GM18909 (cell line): ENCODE results near the gene ATP5F1A.
A peak's percentile ranks its signal among the peaks of the same experiment; 100 is the strongest.

ENCODE experiments used
- ATAC-seq: cut with Tn5 transposase; IDR thresholded peaks from one replicate; pipeline ENCODE4 v1.9.1; 2021; ENCODE audit warnings: mild to moderate bottlenecking; ENCODE audit not compliant: unreplicated experiment, poor library complexity

The ATP5F1A gene

DNA sequence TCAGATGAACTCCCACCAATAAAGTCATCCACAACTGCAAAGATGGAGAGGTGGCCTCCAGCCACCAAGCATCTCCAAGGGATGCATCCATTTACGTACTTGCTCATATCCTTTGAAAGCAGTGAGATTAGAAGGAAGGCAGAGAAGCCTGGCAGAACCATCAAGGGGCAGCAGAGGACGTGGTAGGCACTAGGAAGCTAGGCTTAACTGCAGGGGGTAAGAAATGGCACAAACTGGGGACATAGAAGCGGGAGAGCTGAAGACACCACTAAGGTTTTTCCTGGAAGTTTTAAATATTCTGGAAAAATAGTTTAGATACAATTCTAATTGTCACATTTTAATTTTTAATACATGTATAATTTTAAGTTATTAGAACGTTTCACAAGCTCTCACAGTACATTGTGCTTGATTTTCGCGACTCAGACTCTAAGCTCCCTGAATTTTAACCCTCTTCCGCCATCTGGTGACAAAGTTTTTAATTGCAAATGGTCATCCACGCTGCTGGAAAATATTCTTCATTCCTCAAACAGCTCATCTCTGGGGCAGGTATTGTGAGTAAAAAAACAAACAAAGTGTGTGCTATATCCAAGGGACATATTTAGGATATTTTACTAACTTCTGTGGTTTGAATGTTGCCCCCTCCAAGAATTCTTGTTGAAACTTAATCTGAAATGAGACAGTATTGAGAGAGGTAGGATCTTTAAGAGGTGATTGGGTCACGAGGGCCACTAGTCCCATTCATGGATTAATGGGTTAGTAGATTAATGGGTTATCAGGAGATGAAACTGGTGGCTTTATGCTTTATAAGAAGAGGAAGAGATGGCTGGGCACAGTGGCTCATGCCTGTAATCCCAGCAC lies 24.4 kb downstream of the ATP5F1A start:
- peak; percentile 31 for ATAC-seq

DNA sequence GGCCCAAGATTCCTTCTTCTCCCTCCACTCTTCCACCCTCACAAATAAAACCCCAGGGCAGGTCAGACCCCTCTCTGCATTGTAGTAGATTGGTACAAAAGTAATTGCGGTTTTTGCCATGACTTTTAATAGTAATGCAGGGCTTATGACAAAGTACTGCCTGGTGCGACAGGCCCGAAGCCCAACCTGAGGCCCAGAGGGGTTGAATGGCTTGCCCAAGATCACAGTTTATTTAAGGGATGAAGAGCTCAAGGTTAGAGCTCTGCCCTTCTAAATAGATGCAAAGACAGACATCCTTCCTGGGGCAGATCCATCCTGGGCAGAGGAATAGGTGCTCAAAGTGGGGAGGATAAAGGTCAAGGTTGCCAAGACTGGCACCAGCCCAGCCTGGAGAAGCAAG lies 25.1 kb downstream of the ATP5F1A start:
- no peak for ATAC-seq

GRCh38 chr18:46072376-46072867 lies 25.7 kb downstream of the ATP5F1A start:
- ATAC-seq, result no peak

- peak; percentile 80 for ATAC-seq
Measured at GRCh38 chr18:46071653-46072375, 26.3 kb downstream of the ATP5F1A start, which contains the start of gene PSTPIP2. Gene PSTPIP2, minus strand, starts transcription at chr18:46072260. Its CDS starts 72 bp downstream, at chr18:46072188.

GRCh38 chr18:46070815-46071652 lies 27.1 kb downstream of the ATP5F1A start:
- peak; percentile 30 for ATAC-seq

DNA sequence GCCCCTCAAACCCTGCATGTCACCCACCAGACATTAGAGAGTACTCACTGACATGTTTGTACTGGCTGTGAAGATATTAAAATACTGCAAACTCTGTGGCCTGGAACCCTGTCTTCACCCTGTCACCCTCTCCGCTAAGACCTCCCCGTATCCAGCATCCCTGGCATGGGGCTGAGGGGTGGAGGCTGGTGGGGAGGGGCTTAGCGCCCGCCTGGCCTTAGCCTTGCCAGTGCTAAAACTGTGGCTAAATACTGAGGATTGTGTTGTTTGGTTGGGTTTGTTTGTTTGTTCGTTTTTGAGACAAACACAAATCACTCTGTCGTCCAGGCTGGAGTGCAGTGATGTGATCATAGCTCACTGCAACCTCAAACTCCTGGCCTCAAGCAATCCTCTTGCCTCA lies 27.9 kb downstream of the ATP5F1A start:
- no peak for ATAC-seq

GRCh38 chr18:46069524-46069923 lies 28.6 kb downstream of the ATP5F1A start:
- ATAC-seq, result no peak

DNA sequence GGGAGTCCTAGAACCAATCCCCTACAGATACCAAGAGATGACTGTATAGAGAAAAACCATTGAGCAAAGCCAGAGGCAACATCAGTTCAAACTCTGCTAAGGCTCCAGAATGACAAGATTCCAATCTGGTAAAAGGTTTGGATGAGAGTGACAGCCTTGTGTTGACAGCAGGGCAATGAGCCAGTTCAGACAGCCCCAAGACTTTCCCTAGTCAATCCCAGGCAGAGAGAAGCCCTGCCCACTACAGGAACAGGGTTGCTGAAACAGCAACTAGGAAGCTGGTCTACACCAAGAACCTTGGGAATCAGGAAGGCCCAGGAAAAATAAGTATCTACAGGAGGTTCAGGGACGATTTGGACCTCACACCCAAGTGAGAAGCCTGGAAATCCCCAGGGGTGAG lies 29.3 kb downstream of the ATP5F1A start:
- no peak for ATAC-seq

- ATAC-seq, result no peak
Measured at GRCh38 chr18:46067438-46068007, 30.6 kb downstream of the ATP5F1A start.

- ATAC-seq, result no peak
Measured at GRCh38 chr18:46062781-46063180, 35.3 kb downstream of the ATP5F1A start.

DNA sequence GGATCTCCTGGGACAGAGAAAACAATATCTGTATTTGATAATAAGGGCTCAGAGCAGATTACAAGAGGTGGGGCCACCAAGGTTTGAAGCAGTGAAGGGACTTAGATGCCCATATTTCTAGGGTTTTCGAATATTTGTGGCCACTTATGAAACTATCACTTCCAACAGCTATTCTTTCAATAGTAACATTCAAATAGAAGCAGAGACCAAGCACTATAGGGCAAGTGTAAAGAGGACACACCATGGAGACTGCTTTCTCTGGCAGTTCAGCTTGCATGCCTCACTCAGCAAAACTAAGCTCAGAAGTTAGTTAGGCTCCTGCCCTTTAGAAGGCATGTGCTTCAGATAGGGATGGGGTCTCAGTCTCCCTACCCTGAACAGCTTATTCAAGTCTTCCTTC lies 36.3 kb downstream of the ATP5F1A start:
- no peak for ATAC-seq

GRCh38 chr18:46061387-46061786 lies 36.7 kb downstream of the ATP5F1A start:
- ATAC-seq, result no peak

- no peak for ATAC-seq
Measured at GRCh38 chr18:46060359-46060841, 37.7 kb downstream of the ATP5F1A start.

GRCh38 chr18:46055838-46056230 lies 42.3 kb downstream of the ATP5F1A start:
- ATAC-seq, result no peak

- peak; percentile 50 for ATAC-seq
Measured at GRCh38 chr18:46054956-46055837, 42.9 kb downstream of the ATP5F1A start.

- no peak for ATAC-seq
Measured at GRCh38 chr18:46053368-46054095, 44.6 kb downstream of the ATP5F1A start.

- ATAC-seq, result no peak
Measured at GRCh38 chr18:46051731-46052461, 46.2 kb downstream of the ATP5F1A start.

- no peak for ATAC-seq
Measured at GRCh38 chr18:46050268-46050667, 47.8 kb downstream of the ATP5F1A start.
